HL-60 (cell line): ENCODE data around the gene SDF4.

Experiments
- DNase-seq, 2 experiments: peaks; one replicate each; pipeline ENCODE4 v3.0.0-alpha.2; 2010 to 2020; ENCODE audit warnings: low read depth in 1 of 2, low spot score in 1 of 2
- H3K27ac ChIP-seq: fragments of 250-450 bp; sonication (Bioruptor Pico); replicated peaks from 2 replicates; pipeline ENCODE4 v1.5.1; 2020; ENCODE audit warnings: mild to moderate bottlenecking, moderate library complexity
- H3K27me3 ChIP-seq: fragments of 250-450 bp; sonication (Bioruptor Pico); 2 replicates; pipeline ENCODE4 v1.5.1; 2021; ENCODE audit warnings: mild to moderate bottlenecking, moderate library complexity; ENCODE audit not compliant: insufficient read depth, poor library complexity, severe bottlenecking
- H3K4me3 ChIP-seq: replicated peaks from 2 replicates; pipeline ENCODE4 v1.5.1; 2011; ENCODE audit warnings: mild to moderate bottlenecking, control low read depth, low read length; ENCODE audit not compliant: insufficient read depth
- CTCF ChIP-seq: IDR thresholded peaks from one replicate; pipeline ENCODE4 v1.5.1; 2011; ENCODE audit warnings: low read length, control low read depth, inconsistent platforms; ENCODE audit not compliant: insufficient read depth
- GABPA ChIP-seq: IDR thresholded peaks from 2 replicates; pipeline ENCODE4 v1.6.1; 2012; ENCODE audit warnings: low read depth
- POLR2AphosphoS5 ChIP-seq: IDR thresholded peaks from 2 replicates; pipeline ENCODE4 v1.6.1; 2012; ENCODE audit warnings: low read depth
- REST ChIP-seq: IDR thresholded peaks from 2 replicates; pipeline ENCODE4 v1.6.1; 2012; ENCODE audit warnings: low read depth; ENCODE audit not compliant: insufficient replicate concordance
- SPI1 ChIP-seq: IDR thresholded peaks from 2 replicates; pipeline ENCODE4 v1.6.1; 2012; ENCODE audit warnings: low read depth, mild to moderate bottlenecking, borderline replicate concordance

The SDF4 gene

GRCh38 chr1:1259951-1260600 is 28.3 kb upstream of the SDF4 start:
- H3K27me3 ChIP-seq, result no peaks in the 10 kb centered on the region
- peak overlapping the region; percentile 73 for H3K27ac ChIP-seq
- H3K4me3 ChIP-seq, result no peak overlapping the region
- TF ChIP-seq SPI1 (peak; percentile 95), POLR2AphosphoS5 (no peak)
- DNase-seq, result peak; percentile 70 to 87

GRCh38 chr1:1259540-1259939 is 27.7 kb upstream of the SDF4 start:
- TF ChIP-seq GABPA (no peak), SPI1 (no peak), POLR2AphosphoS5 (no peak), CTCF (no peak), REST (no peak)
- no peaks in the 10 kb centered on the region for H3K27me3 ChIP-seq
- H3K27ac ChIP-seq, result peak overlapping the region; percentile 73
- no peak for DNase-seq
- H3K4me3 ChIP-seq, result no peak overlapping the region

GRCh38 chr1:1259119-1259488 is 27.3 kb upstream of the SDF4 start:
- no peaks in the 10 kb centered on the region for H3K27me3 ChIP-seq
- H3K4me3 ChIP-seq, result no peak overlapping the region
- H3K27ac ChIP-seq, result peak overlapping the region; percentile 73; the same call in 1 of the 2 replicates

GRCh38 chr1:1256956-1257871 is 25.4 kb upstream of the SDF4 start:
- TF ChIP-seq REST (no peak), SPI1 (no peak), CTCF (no peak), GABPA (no peak), POLR2AphosphoS5 (no peak)
- DNase-seq, result no peak
- no peak overlapping the region for H3K27ac ChIP-seq
- no peaks in the 10 kb centered on the region for H3K27me3 ChIP-seq
- no peak overlapping the region for H3K4me3 ChIP-seq

More at GRCh38 chr1:1259119-1259488, 27.3 kb upstream of the SDF4 start:
- DNase-seq, result no peak
- 0 out of 2 replicates have a peak, but pooled peaks have one; percentile 48 for TF ChIP-seq POLR2AphosphoS5
- no peak for TF ChIP-seq REST
